Measurements from ENCODE around the gene OR2AG1.

DNA sequence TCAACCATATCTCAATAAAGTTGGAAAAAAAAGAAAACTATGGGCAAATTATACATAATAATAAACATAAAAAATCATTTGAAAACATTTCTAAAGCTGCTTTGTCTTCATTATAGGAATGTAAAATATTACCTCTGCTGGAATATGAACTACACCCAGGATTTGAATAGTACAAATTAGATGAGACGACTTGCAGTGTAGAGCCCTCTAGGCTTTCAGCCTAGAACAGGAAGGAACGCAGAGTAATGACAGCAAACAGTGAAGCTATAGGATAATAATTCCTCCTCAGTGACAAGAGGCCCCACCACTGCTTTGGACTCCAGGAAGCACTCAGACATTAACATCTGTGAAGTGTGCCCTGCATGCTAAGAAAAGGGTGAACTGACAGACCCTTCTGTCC lies 7.7 kb downstream of the OR2AG1 start:
- TF ChIP-seq, protein P1, sequence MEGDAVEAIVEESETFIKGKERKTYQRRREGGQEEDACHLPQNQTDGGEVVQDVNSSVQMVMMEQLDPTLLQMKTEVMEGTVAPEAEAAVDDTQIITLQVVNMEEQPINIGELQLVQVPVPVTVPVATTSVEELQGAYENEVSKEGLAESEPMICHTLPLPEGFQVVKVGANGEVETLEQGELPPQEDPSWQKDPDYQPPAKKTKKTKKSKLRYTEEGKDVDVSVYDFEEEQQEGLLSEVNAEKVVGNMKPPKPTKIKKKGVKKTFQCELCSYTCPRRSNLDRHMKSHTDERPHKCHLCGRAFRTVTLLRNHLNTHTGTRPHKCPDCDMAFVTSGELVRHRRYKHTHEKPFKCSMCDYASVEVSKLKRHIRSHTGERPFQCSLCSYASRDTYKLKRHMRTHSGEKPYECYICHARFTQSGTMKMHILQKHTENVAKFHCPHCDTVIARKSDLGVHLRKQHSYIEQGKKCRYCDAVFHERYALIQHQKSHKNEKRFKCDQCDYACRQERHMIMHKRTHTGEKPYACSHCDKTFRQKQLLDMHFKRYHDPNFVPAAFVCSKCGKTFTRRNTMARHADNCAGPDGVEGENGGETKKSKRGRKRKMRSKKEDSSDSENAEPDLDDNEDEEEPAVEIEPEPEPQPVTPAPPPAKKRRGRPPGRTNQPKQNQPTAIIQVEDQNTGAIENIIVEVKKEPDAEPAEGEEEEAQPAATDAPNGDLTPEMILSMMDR (IDR thresholded peaks at IDR 0.05; ENCODE audit: low read depth, low read length) = no peak
- TF ChIP-seq, protein P2, sequence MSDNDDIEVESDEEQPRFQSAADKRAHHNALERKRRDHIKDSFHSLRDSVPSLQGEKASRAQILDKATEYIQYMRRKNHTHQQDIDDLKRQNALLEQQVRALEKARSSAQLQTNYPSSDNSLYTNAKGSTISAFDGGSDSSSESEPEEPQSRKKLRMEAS (IDR thresholded peaks at IDR 0.05; ENCODE audit: low read depth, low read length) = no peak
- no peak for TF ChIP-seq POLR2A (IDR thresholded peaks at IDR 0.05; ENCODE audit: extremely low read depth, insufficient read length)
